ENCODE measurements around the gene IL10. TPM values are rescaled to one million over a fixed set of nuclear protein-coding genes. Genes with fewer than 3 reads are reported as not detected.
A peak's percentile ranks its signal among the peaks of the same experiment; 100 is the strongest.

IL10 gene
- total RNA-seq, 1 experiment from 2014 or later: 0.16 TPM

DNA sequence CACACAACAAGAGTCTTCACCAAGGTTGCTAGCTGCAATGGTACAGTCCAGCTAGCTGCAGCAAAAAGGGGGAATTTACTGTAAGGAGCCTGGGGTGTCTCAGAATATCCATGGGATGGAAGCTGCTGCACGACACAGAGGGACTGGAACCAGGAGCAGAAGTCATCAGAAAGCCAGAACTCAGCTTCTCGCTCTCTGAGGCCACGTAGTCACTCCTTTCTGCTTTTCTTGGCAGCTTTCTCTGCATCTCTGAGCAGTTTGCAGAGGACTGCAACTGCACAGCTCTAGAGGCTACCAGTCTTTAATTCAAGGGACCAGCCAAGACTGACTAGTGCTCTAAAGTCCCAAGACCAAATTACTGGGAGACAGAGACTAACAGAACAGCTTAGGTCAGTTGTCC lies 27.0 kb upstream of the IL10 start:
- Histone ChIP-seq H3K27ac (no peak overlapping the region), H3K4me1 (no peaks in the 10 kb centered on the region), H3K36me3 (no peaks in the 10 kb centered on the region), H3K4me3 (no peak overlapping the region), H3K9me3 (replicated peaks) (no peaks in the 10 kb centered on the region), H3K27me3 (no peaks in the 10 kb centered on the region)
- no peak for DNase-seq

DNA sequence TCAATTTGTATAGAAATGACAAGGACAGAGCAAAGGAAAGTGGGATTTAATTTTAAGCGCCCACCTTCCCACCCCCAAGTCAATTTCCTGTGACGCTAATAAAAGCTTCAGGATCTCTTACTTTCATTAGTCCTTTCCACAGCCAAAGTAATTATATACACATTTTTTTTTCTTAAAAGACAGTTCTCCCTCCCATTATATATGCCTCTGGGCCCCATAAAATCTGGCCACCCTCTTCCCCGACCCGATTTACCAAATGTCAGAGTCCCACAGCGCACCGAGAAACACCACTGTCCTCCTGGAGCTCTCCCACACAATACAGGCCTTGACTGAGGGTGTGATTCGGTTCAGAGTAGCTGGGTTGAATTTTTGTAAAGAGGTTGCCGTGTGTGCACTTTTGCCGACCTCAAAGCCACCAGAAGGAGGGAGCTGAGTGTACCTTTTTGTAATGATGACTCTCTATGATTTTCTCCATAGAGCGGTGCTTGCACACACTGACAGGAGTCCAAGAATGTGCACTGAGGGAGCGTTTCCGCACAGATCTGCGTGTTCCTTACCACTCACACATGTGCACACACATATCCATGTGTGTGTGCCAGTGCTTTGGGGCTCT lies 26.2 kb upstream of the IL10 start:
- Histone ChIP-seq H3K27ac (no peak overlapping the region), H3K36me3 (no peaks in the 10 kb centered on the region), H3K27me3 (no peaks in the 10 kb centered on the region), H3K9me3 (replicated peaks) (no peaks in the 10 kb centered on the region), H3K4me3 (no peak overlapping the region), H3K4me1 (peaks cover 6% of the 10 kb centered on the region)
- DNase-seq: no peak

DNA sequence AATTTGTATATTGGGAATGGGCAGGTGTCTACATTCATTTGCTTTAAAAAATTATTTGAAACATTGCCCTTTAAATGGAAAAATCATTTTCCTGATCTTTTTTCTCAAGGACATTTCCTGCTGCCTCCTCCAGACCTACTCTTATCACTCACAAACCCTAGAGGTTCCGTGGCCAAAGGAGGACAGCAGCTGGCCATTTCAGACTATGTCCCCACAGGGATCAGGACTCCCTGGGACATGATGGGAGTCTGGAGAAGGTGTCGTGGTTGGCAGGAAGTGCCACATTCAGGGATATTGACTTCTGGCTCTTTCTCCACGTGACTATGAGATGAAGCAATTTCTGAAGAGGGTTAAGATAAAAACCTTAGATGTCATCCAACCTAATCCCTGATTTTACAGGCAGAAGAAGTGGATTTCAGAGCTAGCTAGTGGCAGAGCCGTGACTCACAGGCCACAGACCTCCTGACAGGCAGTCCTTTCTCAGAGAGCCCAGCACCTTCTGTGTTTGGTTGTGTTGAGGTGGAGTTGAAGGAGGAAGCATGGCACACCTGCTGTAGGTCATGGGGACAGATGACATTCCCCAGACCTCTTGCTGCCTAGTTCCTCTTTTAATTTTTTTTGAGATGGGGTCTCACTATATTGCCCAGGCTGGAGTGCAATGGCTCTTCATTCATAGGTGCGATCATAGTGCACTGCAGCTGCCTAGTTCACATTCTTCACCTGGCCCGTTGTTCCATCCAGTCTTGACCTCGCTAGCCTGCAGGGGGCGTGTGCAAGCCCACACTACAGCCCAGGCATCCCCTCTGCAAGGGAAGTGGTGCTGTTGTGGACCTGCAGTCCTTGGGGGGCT lies 25.5 kb upstream of the IL10 start:
- Histone ChIP-seq H3K27me3 (no peaks in the 10 kb centered on the region), H3K4me1 (peaks cover 13% of the 10 kb centered on the region)
- peak in 1 of 2 experiments; percentile 33 for DNase-seq

DNA sequence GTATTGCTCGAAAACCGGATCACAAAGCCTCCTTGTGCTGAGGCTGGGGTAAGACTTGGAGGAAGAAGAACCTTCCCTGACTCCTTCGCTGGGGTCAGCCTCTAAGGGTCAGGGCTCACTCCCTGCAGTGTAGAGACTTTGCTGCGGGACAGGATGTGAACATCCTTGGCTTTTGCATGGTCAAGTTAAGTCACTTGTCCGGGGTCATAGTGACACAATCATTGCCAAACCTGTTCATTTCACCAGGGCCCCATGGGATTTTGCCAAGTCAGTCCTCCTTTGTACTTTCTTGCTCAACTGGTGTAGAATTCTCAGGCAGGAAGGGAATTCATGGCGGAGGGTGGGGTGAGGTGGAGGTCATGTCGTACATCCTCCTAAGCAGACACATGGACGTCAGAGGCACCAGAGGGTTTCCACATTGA lies 24.7 kb upstream of the IL10 start:
- Histone ChIP-seq H3K4me3 (no peak overlapping the region), H3K36me3 (no peaks in the 10 kb centered on the region), H3K9me3 (replicated peaks) (no peaks in the 10 kb centered on the region), H3K27ac (no peak overlapping the region), H3K27me3 (no peaks in the 10 kb centered on the region), H3K4me1 (peaks cover 13% of the 10 kb centered on the region)
- DNase-seq: no peak

More for the DNA sequence above, 25.5 kb upstream of the IL10 start:
- Histone ChIP-seq H3K27ac (no peak overlapping the region), H3K4me3 (no peak overlapping the region), H3K36me3 (no peaks in the 10 kb centered on the region), H3K9me3 (replicated peaks) (no peaks in the 10 kb centered on the region)

DNA sequence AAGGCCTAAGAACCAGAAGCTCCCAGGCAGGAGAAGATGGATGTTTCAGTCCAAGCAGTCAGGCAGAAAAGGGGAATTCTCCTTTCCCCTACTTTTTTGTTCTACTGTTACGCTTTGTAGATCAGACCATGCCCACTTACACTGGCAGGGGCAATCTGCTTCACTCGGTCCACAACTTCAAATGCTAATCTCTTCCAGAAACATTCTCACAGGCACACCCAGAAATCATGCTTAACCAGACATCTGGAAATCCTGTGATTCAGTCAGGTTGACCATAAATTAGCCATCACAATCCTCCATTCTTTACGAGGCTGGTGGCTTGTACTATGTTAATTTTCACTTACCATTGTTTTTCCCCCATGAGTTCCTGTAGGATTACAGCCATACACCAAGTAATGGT lies 23.8 kb upstream of the IL10 start:
- no peak overlapping the region for H3K27ac ChIP-seq
- no peaks in the 10 kb centered on the region for H3K9me3 ChIP-seq (replicated peaks)
- no peak overlapping the region for H3K4me3 ChIP-seq
- no peaks in the 10 kb centered on the region for H3K27me3 ChIP-seq
- no peaks in the 10 kb centered on the region for H3K36me3 ChIP-seq
- DNase-seq: no peak
- H3K4me1 ChIP-seq: peaks cover 13% of the 10 kb centered on the region

DNA sequence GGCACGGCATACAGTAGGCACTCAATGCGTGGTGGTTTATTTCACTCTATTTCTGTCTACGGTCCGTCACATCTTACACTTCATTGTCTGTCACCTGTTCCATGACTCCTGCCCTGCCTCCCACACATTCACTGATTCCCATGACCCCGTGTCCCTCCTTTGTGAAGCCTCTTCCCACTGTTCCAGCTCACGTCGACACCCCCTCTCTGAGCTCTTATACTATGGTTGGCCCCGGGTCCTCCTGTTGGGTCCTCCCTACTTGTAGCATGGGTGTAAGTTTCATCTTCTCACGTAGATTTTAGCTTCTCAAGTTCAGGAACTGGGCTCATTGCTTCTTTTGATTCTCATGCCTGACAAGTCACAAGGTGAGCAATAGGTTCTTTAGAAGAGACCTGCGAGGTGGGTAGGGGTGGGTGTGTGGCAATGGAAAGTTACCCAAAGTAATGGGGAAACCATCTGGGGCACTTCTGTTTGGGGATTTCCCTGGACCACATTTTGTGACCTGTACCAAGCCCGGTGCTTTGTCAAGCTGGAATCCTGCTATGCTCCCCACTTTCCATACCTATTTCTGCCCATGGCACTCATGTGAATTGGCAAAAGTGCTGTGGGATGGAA lies 22.1 kb upstream of the IL10 start:
- Histone ChIP-seq H3K27me3 (no peaks in the 10 kb centered on the region), H3K4me3 (no peak overlapping the region), H3K36me3 (no peaks in the 10 kb centered on the region), H3K4me1 (peaks cover 13% of the 10 kb centered on the region), H3K9me3 (replicated peaks) (no peaks in the 10 kb centered on the region), H3K27ac (no peak overlapping the region)
- no peak for DNase-seq

DNA sequence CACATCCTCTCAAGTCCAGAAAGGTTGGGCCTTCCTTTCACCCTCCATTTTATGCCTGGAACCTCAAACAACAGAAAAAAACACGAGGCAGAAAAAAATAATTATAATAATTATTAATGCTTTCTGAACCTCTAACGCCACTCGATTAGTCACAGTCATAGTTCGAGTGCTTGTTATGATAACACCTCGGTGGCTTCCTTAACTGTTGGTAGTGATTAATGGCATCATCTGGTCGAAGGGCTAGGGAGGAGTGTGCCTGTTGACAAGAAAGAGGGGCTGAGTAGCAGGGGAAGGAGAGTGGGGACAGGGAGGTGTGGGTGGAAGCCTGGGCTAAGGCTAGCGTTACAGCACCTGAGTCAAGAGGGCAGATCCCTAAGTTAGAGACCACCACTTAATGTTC lies 21.3 kb upstream of the IL10 start:
- H3K27ac ChIP-seq: peak overlapping the region; percentile 37; the same call in 1 of the 2 replicates
- no peaks in the 10 kb centered on the region for H3K36me3 ChIP-seq
- H3K4me3 ChIP-seq: no peak overlapping the region
- H3K9me3 ChIP-seq (replicated peaks): no peaks in the 10 kb centered on the region
- no peaks in the 10 kb centered on the region for H3K27me3 ChIP-seq
- DNase-seq: peak; percentile 37 to 48
- peaks cover 13% of the 10 kb centered on the region for H3K4me1 ChIP-seq

DNA sequence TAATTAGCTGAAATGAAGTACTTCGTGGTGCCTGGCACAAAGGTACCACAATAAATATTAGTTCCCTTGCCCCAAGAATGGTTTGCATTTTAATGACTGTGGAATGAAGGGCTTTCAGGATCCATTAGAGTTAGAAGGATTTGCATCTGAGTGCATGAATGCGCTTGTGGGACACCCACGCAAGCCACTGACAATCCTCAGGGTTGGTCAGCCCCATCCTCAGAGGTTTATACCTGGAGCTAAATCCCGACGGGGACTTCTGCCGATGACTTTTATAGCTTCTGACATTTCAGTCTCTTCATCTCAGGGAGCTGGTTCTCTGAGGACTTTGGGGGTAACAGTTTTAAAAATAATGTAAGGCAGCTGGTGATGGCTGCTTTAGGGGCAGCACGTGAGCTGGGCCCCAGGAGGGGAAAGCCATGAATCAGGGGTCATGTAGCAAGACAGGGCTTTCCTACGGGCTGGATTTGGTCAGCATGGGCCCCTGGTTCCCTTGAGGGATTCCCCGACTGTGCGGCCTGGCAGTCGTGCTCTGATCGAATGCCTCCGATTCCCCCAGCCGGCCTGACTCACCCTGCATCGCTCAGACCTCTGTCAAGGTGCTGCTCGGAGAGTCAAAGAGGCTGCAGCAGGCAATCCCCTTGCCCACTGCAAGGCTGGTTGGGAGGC lies 20.8 kb upstream of the IL10 start:
- Histone ChIP-seq H3K36me3 (no peaks in the 10 kb centered on the region), H3K27ac (peak overlapping the region; percentile 37; the same call in 1 of the 2 replicates), H3K4me1 (peaks cover 13% of the 10 kb centered on the region), H3K27me3 (no peaks in the 10 kb centered on the region), H3K4me3 (no peak overlapping the region), H3K9me3 (replicated peaks) (no peaks in the 10 kb centered on the region)
- peak; percentile 28 to 31 for DNase-seq

DNA sequence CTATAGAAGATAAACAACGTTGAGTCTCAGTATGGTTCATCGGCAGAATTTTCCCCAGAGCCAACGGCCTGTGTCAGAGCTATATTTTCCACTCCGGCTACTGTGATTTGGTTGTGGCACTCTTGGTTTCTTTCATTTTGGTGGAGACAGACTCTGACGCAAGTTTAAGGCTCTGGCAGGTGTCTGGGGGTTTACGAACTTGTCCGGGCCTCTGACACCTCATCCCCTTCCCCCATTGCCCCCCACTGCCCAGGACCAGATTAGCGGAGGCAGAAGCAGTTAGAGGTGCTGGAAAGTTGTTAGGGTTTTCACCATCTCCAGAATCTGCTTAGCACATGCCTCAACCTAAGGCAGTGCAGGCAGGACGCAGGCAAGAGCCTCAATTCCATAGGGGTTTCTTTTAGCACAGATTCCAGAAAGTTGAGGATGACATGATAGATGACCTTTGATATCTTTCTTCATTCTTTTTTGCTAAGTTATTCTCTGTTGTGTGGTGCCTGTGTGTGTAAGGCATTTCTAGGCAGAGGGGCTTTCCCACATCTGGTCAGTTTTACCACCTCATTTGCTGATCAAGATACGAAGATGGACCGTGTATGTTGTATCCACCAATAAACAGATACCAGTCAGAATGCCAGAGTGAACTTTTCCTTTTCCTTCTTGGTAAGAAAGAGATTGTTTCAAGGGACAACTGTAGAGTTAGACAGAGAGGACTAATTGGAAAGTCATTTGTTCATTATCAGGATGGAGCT lies 18.4 kb upstream of the IL10 start:
- Histone ChIP-seq H3K4me1 (peaks cover 13% of the 10 kb centered on the region), H3K36me3 (no peaks in the 10 kb centered on the region), H3K4me3 (no peak overlapping the region), H3K27me3 (no peaks in the 10 kb centered on the region), H3K9me3 (replicated peaks) (no peaks in the 10 kb centered on the region), H3K27ac (no peak overlapping the region)
- no peak for DNase-seq

DNA sequence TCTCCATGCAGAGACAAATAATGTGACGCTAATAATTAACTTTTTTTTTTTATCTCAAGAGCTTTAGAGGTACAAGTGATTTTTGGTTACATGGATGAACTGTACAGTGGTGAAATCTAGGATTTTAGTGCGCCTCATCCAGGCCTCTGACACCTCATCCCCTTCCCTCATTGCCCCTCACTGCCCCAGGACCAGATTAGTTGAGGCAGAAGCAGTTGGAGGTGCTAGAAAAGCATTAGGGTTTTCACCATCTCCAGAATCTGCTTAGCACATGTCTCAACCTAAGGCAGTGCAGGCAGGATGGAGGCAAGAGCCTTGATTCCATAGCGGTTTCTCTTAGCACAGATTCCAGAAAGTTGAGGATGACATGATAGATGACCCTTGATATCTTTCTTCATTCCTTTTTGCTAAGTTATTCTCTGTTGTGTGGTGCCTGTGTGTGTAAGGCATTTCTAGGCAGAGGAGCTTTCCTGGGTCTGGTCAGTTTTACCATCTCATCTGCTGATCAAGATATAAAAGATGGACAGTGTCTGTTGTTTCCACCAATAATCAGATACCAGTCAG lies 16.3 kb upstream of the IL10 start:
- H3K27ac ChIP-seq: no peak overlapping the region
- no peaks in the 10 kb centered on the region for H3K36me3 ChIP-seq
- H3K27me3 ChIP-seq: no peaks in the 10 kb centered on the region
- H3K9me3 ChIP-seq (replicated peaks): no peaks in the 10 kb centered on the region
- DNase-seq: no peak
- H3K4me3 ChIP-seq: no peak overlapping the region
- H3K4me1 ChIP-seq: peaks cover 17% of the 10 kb centered on the region

DNA sequence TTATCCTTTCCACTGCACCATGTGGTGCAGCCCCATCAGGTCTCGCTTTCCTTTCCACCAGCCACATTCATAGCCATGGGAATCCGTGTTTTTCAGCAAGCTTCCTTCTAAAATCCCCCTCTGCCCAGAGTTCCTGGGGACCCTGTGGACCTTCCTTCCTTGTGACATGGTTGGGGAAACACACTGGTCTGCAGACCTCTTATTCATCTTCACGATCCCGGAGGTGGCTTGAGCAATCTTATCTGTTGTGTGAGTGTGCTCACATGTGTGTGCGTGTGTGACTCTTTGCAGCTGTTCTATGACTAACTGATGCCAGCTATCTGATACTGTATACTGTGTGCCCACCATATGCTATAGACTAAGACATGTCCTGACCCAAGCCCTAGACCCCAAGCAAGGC lies 15.6 kb upstream of the IL10 start:
- Histone ChIP-seq H3K9me3 (replicated peaks) (no peaks in the 10 kb centered on the region), H3K36me3 (no peaks in the 10 kb centered on the region), H3K4me1 (peaks cover 13% of the 10 kb centered on the region), H3K27me3 (no peaks in the 10 kb centered on the region), H3K27ac (no peak overlapping the region), H3K4me3 (no peak overlapping the region)
- peak in 1 of 2 experiments; percentile 24 for DNase-seq

DNA sequence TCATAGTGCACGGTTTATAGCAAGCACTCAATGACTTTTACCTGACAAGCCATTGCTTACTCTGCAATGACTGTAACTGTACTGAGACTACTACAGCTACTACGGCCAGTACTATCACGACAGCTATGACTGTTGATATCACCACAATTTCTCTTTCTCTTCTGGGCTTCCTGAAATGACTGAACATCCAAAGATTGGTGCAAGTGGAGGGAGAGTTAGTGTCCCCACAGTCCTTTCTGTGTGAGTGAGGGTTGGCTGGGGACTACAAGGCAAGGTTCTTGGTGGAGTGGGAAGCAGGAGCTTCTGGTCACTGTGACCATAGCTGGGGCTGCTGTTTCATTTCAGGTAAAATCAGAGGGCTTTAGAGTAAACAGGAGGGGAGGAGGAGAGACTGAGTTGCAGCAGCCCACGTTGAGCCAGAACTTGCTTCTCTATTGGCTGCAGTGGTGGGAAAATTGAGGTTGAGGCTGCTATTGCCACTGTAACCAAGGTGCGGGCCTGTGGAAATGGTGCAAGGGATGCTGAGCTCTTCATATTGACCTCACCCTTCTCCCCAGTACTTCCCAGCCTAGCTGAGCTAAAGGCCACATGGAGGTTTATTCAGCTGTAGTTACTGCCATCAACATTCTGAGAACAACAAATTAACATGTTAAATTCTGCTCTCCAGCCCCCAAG lies 14.1 kb upstream of the IL10 start:
- Histone ChIP-seq H3K4me3 (no peak overlapping the region), H3K36me3 (no peaks in the 10 kb centered on the region), H3K27ac (no peak overlapping the region), H3K27me3 (no peaks in the 10 kb centered on the region), H3K4me1 (peaks cover 20% of the 10 kb centered on the region), H3K9me3 (replicated peaks) (no peaks in the 10 kb centered on the region)
- DNase-seq: no peak

DNA sequence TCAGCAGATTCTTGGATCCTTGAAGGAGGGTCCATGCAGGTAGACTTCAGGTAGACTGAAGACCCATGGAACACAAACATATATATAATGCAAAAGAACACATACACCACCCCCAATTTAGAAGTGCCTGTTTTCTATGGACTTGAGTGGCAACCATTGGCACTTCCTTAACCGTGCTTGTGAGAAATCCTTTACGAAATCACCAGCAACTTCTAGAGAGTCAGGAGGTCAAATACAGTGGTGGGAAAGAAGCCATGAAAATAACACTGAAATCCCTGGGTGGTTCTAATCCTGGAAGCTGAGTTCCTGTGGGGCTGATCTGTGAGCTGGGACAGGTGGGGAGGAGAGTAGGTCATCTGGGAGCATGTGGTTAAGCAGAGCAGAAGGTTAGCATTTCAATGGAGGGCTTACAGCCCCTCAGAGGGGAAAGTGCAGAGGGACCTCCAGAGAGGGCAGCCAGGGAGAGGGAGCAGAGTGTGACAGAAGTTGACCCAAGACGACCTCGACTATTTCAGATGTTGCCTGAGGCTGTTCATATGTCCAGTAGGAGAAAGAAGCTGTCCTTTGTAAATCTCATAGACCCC lies 13.0 kb upstream of the IL10 start:
- peak; percentile 34 to 59 for DNase-seq
- no peaks in the 10 kb centered on the region for H3K9me3 ChIP-seq (replicated peaks)
- H3K4me1 ChIP-seq: peaks cover 20% of the 10 kb centered on the region
- H3K27me3 ChIP-seq: no peaks in the 10 kb centered on the region
- H3K36me3 ChIP-seq: no peaks in the 10 kb centered on the region
- H3K4me3 ChIP-seq: no peak overlapping the region
- H3K27ac ChIP-seq: no peak overlapping the region
